SU-DHL-6 (cell line): ENCODE measurements around the gene CANX.
A peak's percentile ranks its signal among the peaks of the same experiment; 100 is the strongest.
"Not testable (repeated sequence)": the region's sequence is repeated elsewhere in the genome, so short reads cannot be mapped to it uniquely, and the experiment has no call there.

Source experiments
- H2AFZ ChIP-seq: fragments of 200-600 bp; sonication (generic); 2 replicates; pipeline ENCODE4 v1.6.1; 2014; ENCODE audit warnings: low read depth, mild to moderate bottlenecking, moderate library complexity, mixed read lengths, antibody characterized with exemption, low read length; ENCODE audit not compliant: severe bottlenecking
- H3F3A ChIP-seq: fragments of 200-600 bp; shearing (Covaris generic); 2 replicates; pipeline ENCODE4 v1.6.0; 2016; ENCODE audit warnings: antibody characterized with exemption, mild to moderate bottlenecking; ENCODE audit not compliant: insufficient read depth
- H3K27ac ChIP-seq: fragments of 200-600 bp; sonication (generic); 2 replicates; pipeline ENCODE4 v1.5.1; 2016; ENCODE audit warnings: low read depth, mild to moderate bottlenecking, low read length, moderate library complexity, mixed read lengths
- H3K27me3 ChIP-seq: fragments of 200-600 bp; sonication (generic), shearing (Covaris generic); 2 replicates; pipeline ENCODE4 v1.6.0; 2014; ENCODE audit warnings: mild to moderate bottlenecking, low read length
- H3K36me3 ChIP-seq: fragments of 200-600 bp; sonication (generic); 2 replicates; pipeline ENCODE4 v1.6.1; 2014; ENCODE audit warnings: mild to moderate bottlenecking, low read length, mixed read lengths
- H3K4me2 ChIP-seq: fragments of 300-600, 200-600 bp; shearing (Covaris generic), sonication (generic); 2 replicates; pipeline ENCODE4 v1.6.0; 2014; ENCODE audit warnings: low read length, low read depth, mild to moderate bottlenecking; ENCODE audit not compliant: poor library complexity, severe bottlenecking
- H3K4me3 ChIP-seq: fragments of 200-600 bp; sonication (generic); 2 replicates; pipeline ENCODE4 v1.5.1; 2014; ENCODE audit warnings: antibody characterized with exemption, low read length, mild to moderate bottlenecking, mixed read lengths; ENCODE audit not compliant: insufficient read depth, poor library complexity, severe bottlenecking
- H3K79me2 ChIP-seq: fragments of 200-600 bp; sonication (generic); 2 replicates; pipeline ENCODE4 v1.6.1; 2014; ENCODE audit warnings: mild to moderate bottlenecking, low read length, moderate library complexity; ENCODE audit not compliant: insufficient read depth
- H3K9ac ChIP-seq: fragments of 200-600 bp; sonication (generic); 2 replicates; pipeline ENCODE4 v1.7.0; 2014; ENCODE audit warnings: mild to moderate bottlenecking, low read length
- H3K9me2 ChIP-seq: fragments of 200-600 bp; sonication (generic); replicated peaks from 2 replicates; pipeline ENCODE4 v1.6.1; 2014; ENCODE audit warnings: low read length; ENCODE audit not compliant: insufficient read depth
- H3K9me3 ChIP-seq: fragments of 200-600 bp; sonication (generic); 2 replicates; pipeline ENCODE4 v1.6.1; 2014; ENCODE audit warnings: low read length, mixed read lengths; ENCODE audit not compliant: insufficient read depth
- H4K20me1 ChIP-seq: fragments of 200-600 bp; sonication (generic); 2 replicates; pipeline ENCODE4 v1.6.1; 2014; ENCODE audit warnings: low read depth, mild to moderate bottlenecking, antibody characterized with exemption, low read length, moderate library complexity, mixed read lengths
- CTCF ChIP-seq: fragments of 200-600 bp; sonication (generic); IDR thresholded peaks from one replicate; pipeline ENCODE4 v1.5.1; 2017; ENCODE audit warnings: antibody characterized with exemption, mild to moderate bottlenecking, low read length, moderate library complexity; ENCODE audit not compliant: insufficient read depth, poor library complexity, severe bottlenecking
- EZH2phosphoT487 ChIP-seq: fragments of 200-600 bp; sonication (generic), shearing (Covaris generic); conservative IDR thresholded peaks from 2 replicates; pipeline ENCODE4 v1.6.1; 2018; ENCODE audit warnings: mild to moderate bottlenecking, antibody characterized with exemption, low read length, moderate library complexity, mixed read lengths

Gene CANX, protein sequence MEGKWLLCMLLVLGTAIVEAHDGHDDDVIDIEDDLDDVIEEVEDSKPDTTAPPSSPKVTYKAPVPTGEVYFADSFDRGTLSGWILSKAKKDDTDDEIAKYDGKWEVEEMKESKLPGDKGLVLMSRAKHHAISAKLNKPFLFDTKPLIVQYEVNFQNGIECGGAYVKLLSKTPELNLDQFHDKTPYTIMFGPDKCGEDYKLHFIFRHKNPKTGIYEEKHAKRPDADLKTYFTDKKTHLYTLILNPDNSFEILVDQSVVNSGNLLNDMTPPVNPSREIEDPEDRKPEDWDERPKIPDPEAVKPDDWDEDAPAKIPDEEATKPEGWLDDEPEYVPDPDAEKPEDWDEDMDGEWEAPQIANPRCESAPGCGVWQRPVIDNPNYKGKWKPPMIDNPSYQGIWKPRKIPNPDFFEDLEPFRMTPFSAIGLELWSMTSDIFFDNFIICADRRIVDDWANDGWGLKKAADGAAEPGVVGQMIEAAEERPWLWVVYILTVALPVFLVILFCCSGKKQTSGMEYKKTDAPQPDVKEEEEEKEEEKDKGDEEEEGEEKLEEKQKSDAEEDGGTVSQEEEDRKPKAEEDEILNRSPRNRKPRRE

DNA sequence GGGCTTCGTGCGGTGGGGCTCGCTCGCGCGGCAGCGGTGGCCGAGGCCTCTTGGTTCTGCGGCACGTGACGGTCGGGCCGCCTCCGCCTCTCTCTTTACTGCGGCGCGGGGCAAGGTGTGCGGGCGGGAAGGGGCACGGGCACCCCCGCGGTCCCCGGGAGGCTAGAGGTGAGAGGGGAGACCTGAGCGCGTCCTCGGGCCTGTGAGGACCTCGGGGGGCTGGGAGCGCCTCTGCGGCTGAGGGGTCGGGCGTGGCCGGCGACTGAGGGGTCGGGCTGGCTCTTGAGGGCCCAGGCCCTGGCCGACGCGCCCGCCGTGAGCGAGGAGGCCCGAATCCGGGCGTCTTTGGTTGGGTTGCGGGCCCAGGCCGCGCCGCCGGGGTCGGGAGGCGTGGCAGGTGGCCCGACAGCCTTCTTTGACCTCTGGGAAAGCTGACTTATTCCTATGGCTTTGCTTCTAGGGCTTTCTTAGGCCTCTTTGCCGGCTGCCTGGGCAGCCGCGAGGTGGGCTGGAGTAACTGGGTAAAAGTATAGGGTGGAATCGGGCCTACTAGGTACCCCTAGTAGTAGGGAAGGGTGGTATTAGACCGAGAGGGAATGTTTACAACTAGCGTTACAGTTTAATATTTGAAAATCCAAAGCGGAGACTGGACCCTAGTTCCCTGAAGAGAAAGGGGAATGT lies at the start of gene CANX:
Gene CANX (plus strand): TSS at position 33 of the 681 bp plus-strand sequence. CDS start 6,715 bp downstream, outside the sequence.
- H3K36me3 ChIP-seq: peaks cover 7% of the 10 kb centered on the region; the same call in 1 of the 2 replicates
- peak within 1 kb of the TSS; percentile 99 for H3K9ac ChIP-seq
- peaks cover 17% of the 10 kb centered on the region; the same call in 1 of the 2 replicates for H4K20me1 ChIP-seq
- peaks cover 53% of the 10 kb centered on the region for H3K79me2 ChIP-seq
- H3K4me3 ChIP-seq: peak within 1 kb of the TSS; percentile 90
- no peaks in the 10 kb centered on the region for H3K27me3 ChIP-seq
- H3K9me3 ChIP-seq: no peaks in the 10 kb centered on the region
- H2AFZ ChIP-seq: peak within 1 kb of the TSS; percentile 6
- TF ChIP-seq CTCF: no peak
- TF ChIP-seq EZH2phosphoT487: no peak
- no peaks in the 10 kb centered on the region for H3K9me2 ChIP-seq
- peaks cover 9% of the 10 kb centered on the region; the same call in 1 of the 2 replicates for H3F3A ChIP-seq
- H3K4me2 ChIP-seq: peak within 1 kb of the TSS; percentile 94
- peak within 1 kb of the TSS; percentile 74 for H3K27ac ChIP-seq

DNA sequence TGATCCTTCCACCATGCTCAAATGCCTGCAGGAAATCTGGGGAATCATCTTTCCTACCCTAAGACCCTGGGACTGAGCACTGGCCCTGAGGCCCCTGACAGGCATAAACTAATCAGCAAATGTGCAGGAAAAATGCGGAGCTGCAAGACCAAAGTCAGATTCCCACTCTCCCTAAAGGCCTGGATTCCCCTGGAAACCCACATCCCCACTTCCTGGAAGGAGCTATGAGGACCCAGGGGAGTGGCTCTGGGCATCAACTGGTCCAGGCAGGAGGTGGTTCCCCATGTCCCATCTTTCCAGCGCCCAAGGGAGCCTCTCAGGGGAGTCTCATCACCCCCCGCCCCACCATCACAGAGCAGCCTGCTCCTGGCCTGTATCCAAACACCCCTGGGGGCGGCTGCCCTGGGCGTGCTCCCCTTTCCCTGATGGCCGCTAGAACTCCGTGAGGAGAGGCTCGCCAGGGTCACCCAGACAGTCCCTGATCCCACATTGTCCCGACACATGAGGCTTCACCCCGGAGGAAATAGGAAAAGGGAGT lies 49.5 kb upstream of the CANX start:
- H3K4me3 ChIP-seq, H2AFZ ChIP-seq, H3K36me3 ChIP-seq, H4K20me1 ChIP-seq, H3K4me2 ChIP-seq, H3K9ac ChIP-seq, H3K27me3 ChIP-seq, H3K9me3 ChIP-seq, H3F3A ChIP-seq, H3K79me2 ChIP-seq, H3K9me2 ChIP-seq, H3K27ac ChIP-seq: not testable (repeated sequence)

DNA sequence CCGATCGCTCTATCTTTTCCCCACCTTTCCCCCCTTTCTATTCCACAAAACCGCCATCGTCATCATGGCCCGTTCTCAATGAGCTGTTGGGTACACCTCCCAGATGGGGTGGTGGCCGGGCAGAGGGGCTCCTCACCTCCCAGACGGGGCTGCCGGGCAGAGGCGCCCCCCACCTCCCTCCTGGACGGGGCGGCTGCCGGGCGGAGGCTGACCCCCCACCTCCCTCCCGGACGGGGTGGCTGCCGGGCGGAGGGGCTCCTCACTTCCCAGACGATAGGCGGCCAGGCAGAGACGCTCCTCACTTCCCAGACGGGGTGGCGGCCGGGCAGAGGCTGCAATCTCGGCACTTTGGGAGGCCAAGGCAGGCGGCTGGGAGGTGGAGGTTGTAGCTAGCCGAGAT lies 48.5 kb upstream of the CANX start:
- not testable (repeated sequence) for H3K9me3 ChIP-seq, H3K36me3 ChIP-seq, H4K20me1 ChIP-seq, H2AFZ ChIP-seq, H3K9me2 ChIP-seq, H3K27me3 ChIP-seq, H3F3A ChIP-seq, H3K27ac ChIP-seq, H3K79me2 ChIP-seq, H3K4me2 ChIP-seq, H3K9ac ChIP-seq, H3K4me3 ChIP-seq

GRCh38 chr5:179653135-179653534 lies 45.6 kb upstream of the CANX start:
- not testable (repeated sequence) for H3K4me3 ChIP-seq, H3K4me2 ChIP-seq, H3K9me3 ChIP-seq, H3K79me2 ChIP-seq, H3K36me3 ChIP-seq, H4K20me1 ChIP-seq, H3K27ac ChIP-seq, H3K9ac ChIP-seq, H3F3A ChIP-seq, H3K27me3 ChIP-seq, H2AFZ ChIP-seq, H3K9me2 ChIP-seq

GRCh38 chr5:179657302-179658178 lies 41.2 kb upstream of the CANX start:
- H3F3A ChIP-seq, H3K9me2 ChIP-seq, H3K27ac ChIP-seq, H3K4me3 ChIP-seq, H3K27me3 ChIP-seq, H3K9me3 ChIP-seq, H3K79me2 ChIP-seq, H3K9ac ChIP-seq, H2AFZ ChIP-seq, H4K20me1 ChIP-seq, H3K4me2 ChIP-seq, H3K36me3 ChIP-seq: not testable (repeated sequence)

GRCh38 chr5:179658179-179658856 lies 40.4 kb upstream of the CANX start:
- H2AFZ ChIP-seq, H3K79me2 ChIP-seq, H3K36me3 ChIP-seq, H4K20me1 ChIP-seq, H3K27me3 ChIP-seq, H3K9me3 ChIP-seq, H3K9me2 ChIP-seq, H3F3A ChIP-seq, H3K27ac ChIP-seq: not testable (repeated sequence)
- Histone ChIP-seq H3K4me2 (peak overlapping the region; percentile 53), H3K4me3 (peak overlapping the region; percentile 34), H3K9ac (peak overlapping the region; percentile 40; the same call in 1 of the 2 replicates)
